8988T (cell line): ENCODE results near the gene SMAD7.
A peak's percentile ranks its signal among the peaks of the same experiment; 100 is the strongest.

Source experiments
- DNase-seq: peaks from one replicate; pipeline ENCODE4 v3.0.0; 2011

SMAD7 gene

DNA sequence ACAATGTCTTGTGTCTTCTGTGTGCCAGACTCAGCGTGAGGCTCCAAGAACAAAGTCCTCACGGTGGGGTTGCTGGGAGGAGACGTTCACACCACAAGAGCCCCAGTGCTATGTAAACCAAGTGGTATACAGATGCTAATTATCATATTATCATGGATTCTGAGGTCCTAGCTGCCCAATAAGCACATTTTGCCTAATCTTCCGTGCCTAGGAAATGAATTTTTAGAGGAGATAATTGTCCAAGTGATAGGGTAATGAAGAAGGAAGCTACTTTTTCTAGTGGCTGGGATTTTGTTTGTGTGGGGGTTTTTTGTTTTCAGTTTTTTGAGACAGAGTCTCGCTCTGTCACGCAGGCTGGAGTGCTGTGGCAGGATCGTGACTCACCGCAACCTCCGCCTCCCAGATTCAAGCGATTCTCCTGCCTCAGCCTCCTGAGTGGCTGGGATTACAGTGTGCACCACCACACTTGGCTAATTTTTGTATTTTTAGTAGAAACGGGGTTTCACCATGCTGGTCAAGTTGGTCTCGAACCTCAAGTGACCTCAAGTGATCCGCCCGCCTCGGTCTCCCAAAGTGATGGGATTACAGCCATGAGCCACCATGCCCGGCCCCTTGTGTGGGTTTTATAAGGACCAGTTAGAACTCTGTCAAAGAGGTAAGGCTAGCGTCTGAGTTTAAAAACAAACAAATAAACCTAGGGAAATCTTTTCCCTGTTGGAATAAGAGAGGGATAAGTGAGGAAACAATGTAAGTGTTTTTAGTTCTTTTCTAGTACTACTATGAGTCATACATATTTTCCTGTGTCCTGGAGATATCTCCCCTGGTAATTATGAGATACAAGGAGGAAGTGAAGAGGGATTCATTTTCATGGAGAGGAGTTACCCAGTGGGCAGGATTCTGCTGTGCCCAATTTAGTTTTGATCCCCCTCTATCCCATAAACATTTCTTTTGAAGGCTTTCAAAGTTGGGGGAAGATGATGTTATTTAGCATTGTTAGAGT is 9.5 kb upstream of the SMAD7 start:
- DNase-seq = no peak

DNA sequence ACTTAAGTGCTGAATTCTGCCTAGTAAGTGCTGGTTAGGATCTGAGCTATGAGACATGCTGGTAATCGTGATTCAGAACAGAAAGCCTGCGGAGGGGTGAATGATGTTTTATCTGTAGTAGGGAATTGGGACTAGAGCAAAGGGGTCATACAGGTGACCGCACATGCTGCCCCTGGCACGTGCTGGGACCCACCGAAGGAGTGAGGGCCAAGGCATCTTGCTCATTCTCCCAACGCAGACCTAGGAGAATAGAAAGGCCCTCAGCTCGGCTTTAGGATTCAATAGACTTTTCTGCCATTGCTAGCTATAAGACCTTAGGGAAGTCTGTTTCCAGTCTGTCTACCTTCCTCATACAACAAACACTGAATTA is 8.8 kb upstream of the SMAD7 start:
- DNase-seq = no peak

GRCh38 chr18:48958951-48959350 is 8.2 kb upstream of the SMAD7 start:
- no peak for DNase-seq

GRCh38 chr18:48957616-48958015 is 6.9 kb upstream of the SMAD7 start:
- no peak for DNase-seq

DNA sequence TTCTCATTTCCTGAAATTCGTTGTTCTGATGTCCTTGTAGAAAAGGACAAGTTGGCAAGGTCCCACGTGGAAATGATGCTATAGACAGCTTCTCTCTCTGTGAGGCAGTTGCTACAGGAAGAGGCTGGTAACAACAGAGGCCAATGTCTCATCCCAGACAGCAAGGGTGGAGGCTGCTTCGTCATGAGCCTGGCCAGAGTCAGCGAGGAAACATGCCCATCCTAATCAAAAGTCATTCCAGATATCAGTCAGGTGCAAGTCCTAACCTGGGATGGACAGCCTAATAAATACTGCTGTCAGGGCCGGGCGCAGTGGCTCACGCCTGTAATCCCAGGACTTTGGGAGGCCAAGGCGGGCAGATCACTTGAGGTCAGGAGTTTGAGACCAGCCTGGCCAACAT is 6.4 kb upstream of the SMAD7 start:
- DNase-seq = no peak

DNA sequence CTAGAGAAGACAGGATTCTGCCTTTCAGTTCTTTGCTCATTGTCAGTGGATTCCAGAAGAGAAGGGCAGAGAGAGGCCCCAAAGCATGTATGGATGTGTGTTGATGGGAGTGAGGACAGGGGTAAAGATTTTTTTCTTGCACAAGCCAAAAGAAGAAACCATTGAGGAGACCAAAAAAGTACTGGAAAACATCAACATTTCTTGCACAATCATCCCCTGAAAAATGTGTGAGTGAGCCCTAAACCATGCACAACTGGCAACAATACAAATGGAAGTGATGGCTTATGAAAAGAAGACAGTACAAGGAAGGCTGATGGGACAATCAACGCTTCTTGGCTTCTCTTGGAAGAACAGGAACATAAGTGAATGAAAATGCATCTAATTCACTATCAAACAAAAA is 5.6 kb upstream of the SMAD7 start:
- no peak for DNase-seq

- DNase-seq = no peak
Observed at GRCh38 chr18:48955830-48956261, 5.1 kb upstream of the SMAD7 start.

GRCh38 chr18:48954886-48955819 is 4.4 kb upstream of the SMAD7 start:
- DNase-seq = no peak

- no peak for DNase-seq
Observed at GRCh38 chr18:48953104-48953706, 2.4 kb upstream of the SMAD7 start.

DNA sequence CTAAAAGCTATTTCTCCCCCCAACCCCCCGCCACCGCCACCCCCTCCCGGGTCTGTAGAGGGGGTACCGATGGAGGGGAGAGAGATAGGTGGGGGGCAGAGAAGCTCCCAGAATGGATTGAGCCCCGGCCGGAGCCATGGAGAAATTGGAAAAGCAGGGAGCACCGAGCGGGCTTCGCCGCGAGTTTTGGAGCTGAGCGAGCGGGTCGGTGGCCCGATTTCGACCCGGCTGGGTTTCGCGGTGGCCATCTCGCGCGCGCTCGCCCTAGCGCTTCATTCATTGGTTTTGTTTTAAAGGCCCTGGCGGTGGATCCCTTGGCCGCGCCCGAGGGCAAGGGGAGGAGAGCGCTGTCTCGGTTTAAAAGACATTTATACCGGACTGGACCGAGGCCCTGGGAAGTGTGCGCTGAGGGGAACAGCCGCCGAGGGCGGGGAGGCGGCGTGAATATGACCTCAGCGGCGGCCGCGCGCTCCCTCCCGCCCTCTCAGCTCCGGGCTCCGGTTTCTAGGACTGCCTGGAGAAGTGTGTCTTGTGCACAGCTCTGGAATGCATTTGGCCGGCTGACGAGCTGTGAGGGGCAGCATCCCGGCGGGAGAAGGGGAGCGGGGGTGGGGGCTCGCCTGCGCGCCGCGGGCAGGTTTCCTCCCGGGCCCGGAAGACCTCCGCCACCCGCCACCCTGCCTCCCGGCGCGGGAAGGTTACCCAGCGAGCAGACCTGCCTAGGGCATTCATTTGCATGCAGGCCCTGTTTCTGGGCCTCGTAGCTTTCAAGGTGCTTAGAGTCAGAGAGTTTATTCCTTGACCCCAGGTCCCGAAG is 1.7 kb upstream of the SMAD7 start:
- DNase-seq = peak; percentile 63

DNA sequence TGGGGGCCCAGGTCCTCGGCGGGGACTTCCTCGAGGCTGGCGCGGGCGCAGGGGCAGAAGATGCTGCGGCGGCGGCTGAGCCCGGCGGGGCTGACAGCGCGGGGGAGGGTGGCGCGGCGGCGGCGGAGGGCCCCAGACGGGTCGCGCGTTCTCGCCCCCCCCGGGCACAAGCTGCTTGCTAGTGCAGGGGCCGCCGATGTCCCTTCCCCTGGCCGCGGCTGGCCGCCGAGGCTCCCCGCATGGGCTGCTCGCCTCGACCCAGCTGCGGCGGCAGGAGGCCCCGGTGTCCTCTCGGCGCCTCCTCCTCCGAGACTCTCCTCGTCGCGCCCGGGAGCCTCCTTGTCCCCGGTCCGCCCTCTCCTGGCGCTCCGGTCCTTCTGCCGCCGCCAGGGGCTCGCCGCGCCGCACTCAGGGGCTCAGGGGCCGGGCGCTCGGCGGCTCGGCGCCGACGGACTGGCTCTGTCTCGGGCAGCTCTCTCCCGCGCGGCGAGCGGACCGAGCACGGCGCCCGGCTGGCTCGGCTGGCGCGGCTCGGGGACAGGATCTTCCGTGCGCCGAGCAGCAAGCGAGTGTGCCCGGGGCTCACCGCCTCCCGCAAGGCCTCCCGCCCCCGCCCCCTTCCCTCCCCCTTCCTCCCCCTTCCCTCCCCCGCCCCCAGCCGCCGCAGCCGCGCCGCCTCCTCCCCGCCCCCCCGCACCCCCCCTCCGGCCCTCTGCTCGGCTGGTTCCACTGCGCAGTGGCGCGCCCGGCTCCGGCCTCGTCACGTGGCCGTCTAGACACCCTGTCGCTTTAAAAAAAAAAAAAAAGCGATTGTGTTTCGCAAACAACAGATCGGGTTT is 902 bp upstream of the SMAD7 start:
- peak; percentile 94 for DNase-seq

- DNase-seq = peak; percentile 86
Observed at GRCh38 chr18:48949606-48950535, 894 bp downstream of the SMAD7 start.

GRCh38 chr18:48949050-48949605 is 1.6 kb downstream of the SMAD7 start:
- DNase-seq = no peak

DNA sequence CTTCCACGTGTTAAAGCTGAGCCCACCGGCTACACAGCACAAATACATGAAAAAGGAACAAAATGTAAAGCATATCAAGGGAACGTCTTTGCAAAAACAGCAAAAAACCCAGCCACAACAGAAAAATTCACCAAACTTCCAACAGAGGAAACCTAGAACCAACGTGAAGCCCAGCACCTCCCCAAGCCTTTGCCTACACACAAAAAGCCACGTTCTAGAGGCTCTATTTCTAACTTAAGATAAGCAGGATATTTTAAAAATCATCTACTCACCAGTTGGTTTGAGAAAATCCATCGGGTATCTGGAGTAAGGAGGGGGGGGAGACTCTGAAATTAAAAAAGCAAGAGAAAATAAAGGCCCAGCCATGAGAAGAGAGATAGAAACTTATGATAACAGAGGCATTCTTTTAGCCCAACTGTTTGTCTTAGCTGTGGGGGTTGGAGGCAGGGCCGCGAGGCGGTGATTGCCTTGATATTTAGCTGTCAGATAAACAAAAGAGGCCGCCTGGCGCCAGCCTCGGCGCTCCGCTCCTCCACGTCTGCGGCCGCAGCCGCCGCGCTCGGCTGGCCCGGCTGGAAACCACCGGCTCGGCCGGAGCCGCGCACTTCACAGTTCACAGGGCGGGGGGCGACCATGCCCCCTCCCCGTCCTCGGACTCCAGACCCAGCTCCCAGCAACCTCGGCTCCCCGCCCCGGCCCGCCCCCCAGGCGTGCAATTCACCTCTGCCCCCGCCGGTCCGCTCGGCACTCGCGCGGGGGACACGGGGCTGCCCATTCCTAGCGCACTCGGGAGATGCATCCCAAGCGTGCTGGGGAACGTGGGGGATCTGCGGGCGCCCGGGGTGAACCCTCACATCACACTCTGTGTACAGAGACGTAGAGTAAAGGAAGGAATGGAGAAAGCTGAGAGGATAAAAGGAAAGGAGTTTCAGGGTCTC is 2.4 kb downstream of the SMAD7 start:
- DNase-seq = peak; percentile 84

- DNase-seq = no peak
Observed at GRCh38 chr18:48947560-48947959, 3.2 kb downstream of the SMAD7 start.

GRCh38 chr18:48947092-48947491 is 3.7 kb downstream of the SMAD7 start:
- DNase-seq = no peak

- no peak for DNase-seq
Observed at GRCh38 chr18:48946329-48946835, 4.4 kb downstream of the SMAD7 start.

- no peak for DNase-seq
Observed at GRCh38 chr18:48945953-48946217, 4.9 kb downstream of the SMAD7 start.

DNA sequence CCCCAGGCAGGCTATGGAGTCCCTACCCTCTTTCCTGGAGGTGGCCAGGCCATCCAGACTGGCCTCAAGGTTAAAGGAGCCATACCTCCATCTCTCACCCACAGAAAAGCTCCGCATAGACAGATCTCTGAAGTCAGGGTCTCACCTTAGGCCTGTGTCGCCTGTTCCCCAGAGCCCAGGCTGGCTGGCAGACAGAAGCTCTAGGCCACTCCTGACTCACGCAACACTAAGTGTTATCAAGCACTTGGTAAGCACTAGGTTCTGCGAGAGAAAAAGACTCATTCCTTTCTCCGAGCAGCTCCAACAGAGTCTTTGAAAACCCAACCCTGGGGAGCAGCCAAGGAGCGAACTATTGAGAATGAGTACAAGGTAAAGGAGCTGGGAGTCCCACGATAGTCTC is 6.1 kb downstream of the SMAD7 start:
- no peak for DNase-seq
